HL-60/S4 treated with phorbol 12-myristate 13-acetate at 8.2 ng/mL for 4 days and 3 days (cell line): Measurements from ENCODE around the gene IGF2R.

ENCODE experiments used
- in situ Hi-C: fragments of 300-500 bp; cut with MboI; formaldehyde crosslinking; loops from 2 replicates; pipeline ENCODE4 v1.15.0; 2022; ENCODE audit warnings: low sequenced_read_pairs

The IGF2R gene

GRCh38 chr6:160132776-160133338, 164.0 kb downstream of the IGF2R start:
- in situ Hi-C loops: loop anchor here (25.0 kb wide), 1 partner anchor 404 kb away; no protein-coding TSS in a partner anchor

- in situ Hi-C loops: loop anchor here (25.0 kb wide), 1 partner anchor 404 kb away; no protein-coding TSS in a partner anchor
These were observed 164.8 kb downstream of the IGF2R start for GRCh38 chr6:160133441-160134336.

- in situ Hi-C loops: loop anchor here (25.0 kb wide), 1 partner anchor 403 kb away; no protein-coding TSS in a partner anchor
These were observed 165.5 kb downstream of the IGF2R start for GRCh38 chr6:160134337-160134751.

GRCh38 chr6:160134779-160135547, 166.1 kb downstream of the IGF2R start:
- in situ Hi-C loops: loop anchor here (25.0 kb wide), 1 partner anchor 402 kb away; no protein-coding TSS in a partner anchor

GRCh38 chr6:160135907-160136655, 167.2 kb downstream of the IGF2R start:
- in situ Hi-C loops: loop anchor here (25.0 kb wide), 1 partner anchor 401 kb away; no protein-coding TSS in a partner anchor

- in situ Hi-C loops: loop anchor here (25.0 kb wide), 1 partner anchor 400 kb away; no protein-coding TSS in a partner anchor
These were observed 168.5 kb downstream of the IGF2R start for GRCh38 chr6:160137130-160137988.

GRCh38 chr6:160137989-160138835, 169.3 kb downstream of the IGF2R start:
- in situ Hi-C loops: loop anchor here (25.0 kb wide), 1 partner anchor 399 kb away; no protein-coding TSS in a partner anchor

- in situ Hi-C loops: loop anchor here (25.0 kb wide), 1 partner anchor 398 kb away; no protein-coding TSS in a partner anchor
These were observed 170.0 kb downstream of the IGF2R start for GRCh38 chr6:160138839-160139419.

- in situ Hi-C loops: loop anchor here (25.0 kb wide), 1 partner anchor 398 kb away; no protein-coding TSS in a partner anchor
These were observed 170.6 kb downstream of the IGF2R start for GRCh38 chr6:160139420-160139851.

GRCh38 chr6:160140493-160140892, 171.6 kb downstream of the IGF2R start:
- in situ Hi-C loops: loop anchor here (25.0 kb wide), 1 partner anchor 397 kb away; no protein-coding TSS in a partner anchor

- in situ Hi-C loops: loop anchor here (25.0 kb wide), 1 partner anchor 396 kb away; no protein-coding TSS in a partner anchor
These were observed 172.3 kb downstream of the IGF2R start for GRCh38 chr6:160141001-160141726.

- in situ Hi-C loops: loop anchor here (25.0 kb wide), 1 partner anchor 395 kb away; no protein-coding TSS in a partner anchor
These were observed 173.3 kb downstream of the IGF2R start for GRCh38 chr6:160142115-160142715.

GRCh38 chr6:160146454-160147145, 177.7 kb downstream of the IGF2R start:
- in situ Hi-C loops: loop anchor here (25.0 kb wide), 1 partner anchor 391 kb away; no protein-coding TSS in a partner anchor

GRCh38 chr6:160147146-160147536, 178.3 kb downstream of the IGF2R start:
- in situ Hi-C loops: loop anchor here (25.0 kb wide), 1 partner anchor 390 kb away; no protein-coding TSS in a partner anchor

- in situ Hi-C loops: no loop called here
These were observed 185.6 kb downstream of the IGF2R start for GRCh38 chr6:160154471-160154870.

- in situ Hi-C loops: no loop called here
These were observed 188.0 kb downstream of the IGF2R start for GRCh38 chr6:160156842-160157241.
